GM10847 (cell line): ENCODE results near the gene MIAT.

ENCODE experiments used
- POLR2A ChIP-seq: IDR thresholded peaks from 2 replicates; pipeline ENCODE4 v1.6.1; 2011; ENCODE audit not compliant: insufficient read length; ENCODE audit errors: extremely low read depth

MIAT gene

DNA sequence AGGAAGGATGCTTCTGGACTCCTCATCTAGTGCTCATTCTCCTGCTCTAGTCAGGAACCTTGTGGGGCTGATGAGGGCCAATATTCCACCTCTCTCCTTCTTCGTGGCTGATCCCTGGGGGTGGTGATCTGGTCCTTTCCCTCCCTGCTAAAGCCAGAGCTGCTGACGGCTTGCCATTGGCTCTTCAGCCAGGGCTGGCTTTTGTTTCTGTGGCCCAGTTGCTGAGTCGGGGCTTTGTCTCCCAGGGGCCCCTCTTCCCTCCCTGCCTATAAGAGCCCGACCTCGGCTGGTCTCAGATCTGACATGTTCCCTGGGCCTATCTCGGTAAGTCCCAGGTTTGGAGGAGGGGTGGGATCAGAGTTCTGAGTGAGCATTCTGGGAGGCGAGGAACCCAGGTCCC is 35.7 kb upstream of the MIAT start, which contains the start of gene CRYBA4:
CRYBA4 (plus strand) TSS at position 301 of the 400 bp plus-strand sequence. CDS start 634 bp downstream, outside the sequence.
- no peak for TF ChIP-seq POLR2A

DNA sequence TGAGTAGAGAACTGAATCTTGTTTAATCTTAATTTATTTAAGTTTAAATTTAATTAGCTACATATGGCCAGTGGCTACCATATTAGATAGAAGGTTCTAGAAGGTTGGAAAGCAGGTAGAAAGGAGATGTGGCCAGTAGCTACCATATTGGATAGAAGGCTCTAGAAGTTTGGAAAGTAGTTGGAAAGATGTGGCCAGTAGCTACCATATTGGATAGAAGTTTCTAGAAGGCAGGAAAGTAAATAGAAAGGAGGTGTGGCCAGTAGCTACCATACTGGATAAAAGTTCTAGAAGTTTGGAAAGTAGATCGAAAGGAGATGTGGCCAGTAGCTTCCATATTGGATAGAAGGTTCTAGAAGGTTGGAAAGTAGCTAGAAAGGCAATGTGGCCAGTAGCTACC is 33.4 kb upstream of the MIAT start:
- no peak for TF ChIP-seq POLR2A

DNA sequence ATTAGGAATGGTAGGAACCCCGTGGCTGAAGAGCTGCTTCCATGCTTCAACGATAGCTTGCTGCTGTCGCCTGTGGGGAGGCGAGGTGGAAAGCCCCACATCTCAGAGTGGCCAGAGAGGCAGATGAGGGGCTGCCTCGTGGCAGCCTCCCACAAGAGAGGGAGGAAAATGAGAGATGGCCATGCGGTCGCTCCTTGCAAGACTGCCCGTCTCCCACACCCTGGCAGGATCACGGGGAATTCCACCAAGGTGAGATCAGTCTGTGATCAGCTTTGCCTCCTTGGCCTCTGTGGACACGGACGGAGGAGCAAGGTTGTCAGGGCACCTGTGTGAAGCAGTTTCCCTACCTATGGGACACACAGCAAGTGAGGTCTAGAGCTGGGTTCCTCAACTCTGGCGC is 32.6 kb upstream of the MIAT start:
- no peak for TF ChIP-seq POLR2A

DNA sequence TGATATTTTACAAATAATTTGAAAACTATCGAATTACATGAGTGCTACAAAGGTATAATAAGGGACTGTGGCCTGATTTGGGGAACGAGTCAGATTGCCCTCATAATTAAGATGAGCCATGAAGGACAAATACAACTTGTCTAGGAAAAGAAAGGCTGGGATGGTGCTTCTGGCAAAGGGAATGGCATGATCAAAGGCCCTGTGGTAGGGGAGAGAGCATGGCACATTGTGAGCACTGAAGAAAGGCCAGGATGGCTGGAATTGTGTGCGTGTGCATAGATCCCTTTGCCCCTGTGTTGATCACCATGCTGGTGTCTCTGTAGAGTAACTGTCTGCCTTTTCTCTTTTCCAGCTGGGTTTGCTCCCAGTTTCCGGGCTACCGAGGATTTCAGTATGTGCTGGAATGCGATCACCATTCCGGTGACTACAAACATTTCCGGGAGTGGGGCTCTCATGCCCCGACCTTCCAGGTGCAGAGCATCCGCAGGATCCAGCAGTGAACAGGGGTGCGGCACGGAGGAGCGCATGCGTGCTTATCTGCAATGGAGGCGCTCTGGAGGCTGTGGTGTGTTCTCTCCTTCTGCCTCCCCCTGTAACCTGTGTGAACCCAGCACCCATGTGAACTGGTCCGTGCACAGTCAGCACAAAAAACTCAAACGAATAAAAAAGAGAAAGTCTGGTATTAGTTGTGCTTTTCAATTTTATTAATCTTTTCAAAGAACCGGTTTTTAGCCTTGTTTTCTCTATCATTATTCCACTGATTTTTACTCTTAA is 27.2 kb upstream of the MIAT start:
- TF ChIP-seq POLR2A, result no peak

DNA sequence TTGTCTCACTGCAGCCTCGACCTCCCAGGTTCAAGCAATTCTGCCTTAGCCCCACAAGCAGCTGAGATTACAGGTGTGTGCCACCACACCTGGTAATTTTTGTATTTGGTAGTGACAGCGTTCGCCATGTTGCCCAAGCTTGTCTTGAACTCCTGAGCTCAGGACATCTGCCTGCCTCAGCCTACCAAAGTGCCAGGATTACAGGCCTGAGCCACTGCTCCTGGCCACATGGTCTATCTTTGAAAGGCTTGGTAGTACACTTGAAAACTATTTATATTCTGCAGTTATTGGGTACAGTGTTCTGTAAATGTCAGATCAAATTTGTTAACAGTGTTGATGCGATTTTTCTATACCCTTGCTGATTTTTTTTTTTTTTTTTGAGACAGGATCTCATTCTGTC is 26.1 kb upstream of the MIAT start:
- no peak for TF ChIP-seq POLR2A

DNA sequence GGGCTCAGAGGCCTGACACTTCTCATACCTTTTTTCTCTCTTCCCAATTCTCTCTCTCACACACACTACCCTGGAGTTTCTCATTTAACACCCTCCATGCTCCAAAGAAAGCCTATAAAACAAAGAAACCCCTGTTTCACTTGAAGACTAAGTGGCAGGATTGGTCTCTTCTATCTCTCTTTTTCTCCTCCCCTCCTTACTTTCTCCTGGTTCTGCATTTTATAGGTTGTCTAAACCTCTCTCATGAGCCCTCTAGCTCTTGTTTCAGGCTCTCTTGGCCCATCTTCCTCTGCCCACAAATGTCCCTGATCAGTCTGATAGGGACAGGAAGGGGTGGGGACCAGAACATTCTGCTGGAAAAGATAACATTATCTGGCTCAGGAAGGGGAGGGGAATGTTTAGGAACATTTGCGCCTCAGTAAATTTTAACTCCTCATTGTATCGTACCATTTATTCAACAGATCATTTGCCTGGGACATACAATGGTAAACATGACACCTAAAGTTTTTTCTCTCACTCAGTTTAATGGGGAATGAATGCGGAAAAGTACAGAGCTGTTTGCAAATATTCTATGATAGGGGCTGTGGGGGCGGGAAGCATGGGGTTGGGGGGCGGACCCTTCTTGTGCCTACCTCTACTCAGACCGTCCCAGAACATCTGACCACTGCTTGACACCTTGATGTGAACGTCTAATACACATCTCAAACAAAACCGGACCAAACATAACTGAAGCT is 24.8 kb upstream of the MIAT start:
- no peak for TF ChIP-seq POLR2A

DNA sequence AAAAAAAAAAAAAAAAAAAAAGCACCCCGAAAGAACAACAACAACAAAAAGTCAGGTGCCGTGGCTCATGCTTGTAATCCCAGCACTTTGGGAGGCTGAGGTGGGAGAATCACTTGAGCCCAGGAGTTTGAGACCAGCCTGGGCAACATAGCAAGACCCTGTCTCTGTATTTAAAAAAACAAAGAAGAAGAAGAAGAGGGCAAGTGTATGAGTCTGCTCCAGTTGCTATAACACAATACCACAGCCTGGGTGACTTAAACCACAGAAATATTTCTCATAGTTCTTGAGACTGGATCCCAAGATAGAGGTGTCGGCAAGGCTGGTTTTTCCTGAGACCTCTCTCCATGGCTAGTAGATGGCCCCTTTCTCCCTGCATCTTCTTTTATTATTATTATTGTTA is 23.2 kb upstream of the MIAT start:
- no peak for TF ChIP-seq POLR2A

DNA sequence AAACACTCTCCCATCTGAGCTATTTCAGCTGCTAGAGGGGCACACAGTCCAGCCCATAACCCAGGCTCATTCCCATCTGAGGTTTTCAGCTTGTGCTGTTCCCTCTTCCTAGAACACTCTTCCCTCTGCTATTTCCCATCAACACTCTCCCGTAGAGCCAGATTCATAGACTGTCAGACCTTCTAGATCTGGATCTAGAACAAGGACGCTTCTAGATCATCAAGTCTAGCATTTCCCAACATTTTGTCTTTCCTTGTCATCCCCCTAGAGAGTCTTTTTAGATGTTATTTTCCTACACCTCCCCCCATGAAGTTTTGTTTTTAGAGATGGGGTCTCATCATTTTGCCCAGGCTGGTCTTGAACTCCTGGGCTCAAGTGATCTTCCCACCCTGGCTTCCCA is 22.3 kb upstream of the MIAT start:
- TF ChIP-seq POLR2A, result no peak

DNA sequence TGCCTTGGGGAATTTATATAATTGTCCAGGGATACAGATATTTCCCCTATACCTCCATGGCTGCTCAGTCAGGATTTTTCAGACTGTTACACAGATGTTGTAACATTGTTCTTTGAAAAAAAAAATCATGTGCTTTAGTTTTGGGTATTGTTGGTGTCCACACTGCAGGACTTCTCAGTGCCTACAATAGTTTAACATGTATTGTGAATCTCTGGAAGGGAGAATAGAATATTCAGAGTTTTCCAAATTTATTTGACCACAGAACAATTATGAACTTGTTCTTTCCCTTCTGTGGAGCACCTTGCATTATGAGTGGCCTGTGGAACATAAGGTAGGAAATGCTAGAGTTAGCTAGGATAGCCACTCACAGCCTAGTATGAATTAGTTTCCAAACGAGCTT is 21.1 kb upstream of the MIAT start:
- no peak for TF ChIP-seq POLR2A

DNA sequence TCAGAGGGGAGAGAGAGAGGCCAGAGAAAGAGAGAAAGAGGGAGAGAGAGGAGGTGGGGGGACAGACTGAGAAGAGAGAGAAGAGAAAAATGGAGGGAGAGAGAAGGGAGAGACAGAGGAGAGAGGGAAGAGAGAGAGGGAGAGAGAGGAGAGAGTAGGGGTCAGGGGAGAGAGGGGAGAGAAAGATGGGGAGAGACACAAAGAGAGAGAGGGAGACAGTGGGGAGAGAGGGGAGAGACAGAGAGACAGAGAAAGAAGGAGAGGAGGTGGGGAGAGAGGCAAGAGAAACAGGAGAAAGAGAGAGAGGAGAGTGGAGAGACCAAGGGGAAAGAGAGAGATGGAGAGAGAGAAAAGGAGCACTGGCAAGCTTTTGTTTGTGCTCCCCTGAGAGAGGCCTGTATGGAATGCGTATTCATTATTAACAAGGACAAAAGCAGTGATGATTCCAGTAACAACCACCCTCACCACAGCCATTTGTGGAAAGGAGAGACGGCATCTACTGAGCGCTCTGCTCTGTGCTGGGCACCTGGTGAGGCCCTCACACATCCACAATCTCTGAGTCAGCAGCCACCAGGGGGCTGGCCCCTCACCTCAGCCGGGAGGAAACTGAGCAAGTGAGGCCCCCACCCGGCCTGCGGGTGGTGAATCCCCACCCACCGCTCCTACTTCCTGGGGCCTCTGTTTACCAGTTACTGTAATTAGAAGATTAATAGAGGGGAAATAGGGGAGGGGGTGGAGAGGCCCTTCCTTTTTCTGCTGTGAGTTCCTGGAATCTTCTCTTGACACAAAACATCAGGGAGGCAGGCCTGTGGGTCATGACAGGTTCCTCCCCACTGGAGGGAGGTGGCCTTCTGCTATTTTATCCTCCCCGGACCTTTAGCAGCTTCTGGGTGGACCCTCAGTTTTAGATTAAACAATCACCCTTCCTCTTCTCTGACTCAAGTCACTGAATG is 14.6 kb upstream of the MIAT start:
- TF ChIP-seq POLR2A, result no peak

DNA sequence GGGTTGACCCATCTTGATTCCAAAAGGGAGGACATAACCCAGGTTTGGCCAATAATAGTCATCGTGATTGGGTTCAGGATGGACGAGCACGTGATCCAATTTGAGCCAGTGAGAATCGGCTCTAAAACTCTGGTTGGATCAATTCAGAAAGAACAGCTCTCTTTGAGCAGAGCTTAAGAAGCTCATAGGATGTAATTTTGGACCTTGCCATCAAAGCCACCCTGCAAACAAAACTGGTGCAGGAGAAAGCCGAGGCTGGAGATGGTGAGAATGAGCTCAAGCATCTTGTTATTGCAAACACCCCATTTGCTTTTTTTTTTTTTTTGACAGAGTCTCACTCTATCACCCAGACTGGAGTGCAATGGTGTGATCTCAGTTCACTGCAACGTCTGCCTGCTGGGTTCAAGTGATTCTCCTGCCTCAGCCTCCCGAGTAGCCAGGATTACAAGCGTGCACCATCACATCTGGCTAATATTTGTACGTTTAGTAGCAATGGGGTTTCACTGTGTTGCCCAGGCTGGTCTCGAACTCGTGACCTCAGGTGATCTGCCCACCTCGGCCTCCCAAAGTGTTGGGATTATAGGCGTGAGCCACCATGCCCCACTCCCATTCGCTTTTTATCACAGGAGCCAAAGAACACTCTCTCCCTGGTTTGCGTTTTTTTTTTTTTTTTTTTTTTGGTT is 13.8 kb upstream of the MIAT start:
- no peak for TF ChIP-seq POLR2A

DNA sequence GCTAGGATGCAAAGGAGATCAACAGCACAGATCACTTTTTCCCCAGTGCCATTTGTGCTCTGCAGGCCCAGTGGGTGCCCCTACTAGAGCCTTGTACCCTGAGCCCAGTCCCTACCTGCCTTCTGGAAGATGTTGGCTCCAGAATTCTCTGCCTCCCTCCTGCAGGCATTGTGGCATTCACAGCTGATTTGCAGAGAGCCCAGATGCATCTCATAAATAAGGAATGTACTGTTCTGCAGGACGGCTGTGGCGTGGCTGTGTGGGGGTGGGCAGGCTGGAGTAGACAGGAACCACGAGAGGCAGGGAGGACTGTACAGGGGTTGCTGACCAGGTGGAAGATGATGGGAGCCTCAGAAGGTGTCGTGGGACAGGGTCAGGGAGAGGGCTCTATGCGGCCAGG is 11.2 kb upstream of the MIAT start:
- no peak for TF ChIP-seq POLR2A

DNA sequence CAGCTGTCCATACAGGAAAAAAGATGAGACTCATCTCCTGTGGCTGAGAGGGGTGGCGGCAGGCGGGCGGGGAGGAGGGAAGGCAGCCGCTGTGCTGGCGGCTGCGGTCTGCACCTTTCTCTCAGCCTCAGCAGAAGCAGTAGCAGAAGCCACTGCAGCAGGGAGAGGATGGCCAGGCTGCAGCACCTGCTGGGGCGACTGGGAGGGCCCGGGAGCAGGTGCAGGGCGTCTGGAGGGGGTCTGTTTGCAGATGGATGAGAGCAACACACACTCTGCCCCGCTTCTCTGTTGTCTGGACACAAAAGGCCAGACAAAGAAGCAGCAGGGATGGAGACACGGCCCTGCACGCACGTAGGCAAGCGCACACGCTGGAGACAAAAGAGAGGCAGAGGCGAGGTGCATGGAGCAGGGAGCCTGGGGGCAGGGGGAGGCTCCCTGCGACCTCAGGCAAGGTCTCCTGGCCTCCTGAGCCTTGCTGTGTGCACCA is 9.3 kb upstream of the MIAT start:
- no peak for TF ChIP-seq POLR2A

DNA sequence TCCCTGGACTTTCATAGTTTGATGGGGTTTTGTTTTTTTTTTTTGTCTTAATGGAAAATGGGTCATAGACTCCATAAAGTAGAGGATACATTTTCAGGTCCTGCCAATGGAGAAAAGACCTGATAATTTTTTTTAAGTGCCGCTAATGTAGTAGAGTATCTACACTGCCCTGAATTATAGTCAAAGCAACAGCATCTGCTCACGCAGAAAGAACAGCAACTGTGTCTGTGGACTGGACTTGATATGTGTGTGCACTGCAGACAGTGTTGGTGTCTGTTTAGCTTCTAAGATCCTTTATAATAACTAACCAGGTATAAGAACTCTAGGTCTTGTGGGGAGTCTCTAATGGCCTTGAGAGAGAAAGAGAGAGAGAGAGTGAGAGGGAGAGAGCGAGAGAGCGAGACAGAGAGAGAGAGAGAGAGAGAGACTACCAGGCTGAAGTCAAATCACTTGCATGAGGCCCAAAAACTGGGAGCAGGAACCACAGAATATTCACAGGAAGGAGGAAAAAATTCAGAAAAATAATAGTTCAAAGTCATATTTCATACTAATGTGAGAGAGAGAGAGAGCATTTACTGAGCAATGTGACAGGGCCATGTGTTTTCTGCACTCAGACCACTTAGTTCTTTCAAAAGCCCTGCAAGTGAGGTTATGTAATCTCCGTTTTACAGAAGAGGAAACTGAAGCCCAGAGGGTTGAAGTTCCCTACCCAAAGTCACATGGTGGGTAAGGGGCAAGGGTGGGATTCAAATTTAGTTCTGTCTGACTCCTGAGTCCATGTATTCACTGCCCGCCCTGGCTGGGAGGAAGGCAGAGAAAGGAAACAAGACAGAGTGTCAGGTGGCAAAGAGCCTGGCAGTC is 8.6 kb upstream of the MIAT start:
- TF ChIP-seq POLR2A, result no peak
